Epithelial cell of prostate (primary cell): ENCODE measurements around the gene ENSA.
"Not testable (repeated sequence)": the region's sequence is repeated elsewhere in the genome, so short reads cannot be mapped to it uniquely, and the experiment has no call there.

ENCODE experiments used
- DNase-seq: peaks from one replicate; pipeline ENCODE4 v3.0.0-alpha.2; 2011; ENCODE audit warnings: low read depth, low spot score
- H3K27ac ChIP-seq: fragments of 450-650 bp; 2 replicates; pipeline ENCODE4 v1.5.1; 2017; ENCODE audit warnings: mild to moderate bottlenecking

ENSA gene

GRCh38 chr1:150622303-150622975, 7.0 kb downstream of the ENSA start:
- no peak for DNase-seq
- H3K27ac ChIP-seq, result peak overlapping the region; percentile 91

GRCh38 chr1:150621497-150622302, 7.7 kb downstream of the ENSA start:
- DNase-seq, result no peak
- peak overlapping the region; percentile 91 for H3K27ac ChIP-seq

GRCh38 chr1:150620919-150621318, 8.5 kb downstream of the ENSA start:
- peak overlapping the region; percentile 91 for H3K27ac ChIP-seq
- no peak for DNase-seq

- no peak for DNase-seq
- peak overlapping the region; percentile 91 for H3K27ac ChIP-seq
These were observed 9.6 kb downstream of the ENSA start for GRCh38 chr1:150619576-150620509.

GRCh38 chr1:150615346-150616201, 13.8 kb downstream of the ENSA start:
- H3K27ac ChIP-seq, result peak overlapping the region; percentile 98
- no peak for DNase-seq

GRCh38 chr1:150613061-150613920, 16.1 kb downstream of the ENSA start:
- DNase-seq, result peak; percentile 67
- H3K27ac ChIP-seq, result peak overlapping the region; percentile 98

GRCh38 chr1:150612014-150612345, 17.4 kb downstream of the ENSA start:
- H3K27ac ChIP-seq, result peak overlapping the region; percentile 98
- no peak for DNase-seq

- H3K27ac ChIP-seq, result peak overlapping the region; percentile 98
- no peak for DNase-seq
These were observed 18.8 kb downstream of the ENSA start for GRCh38 chr1:150610576-150610975.

- DNase-seq, result no peak
These were observed 19.7 kb downstream of the ENSA start for GRCh38 chr1:150609732-150610131.

GRCh38 chr1:150606463-150607142, 22.8 kb downstream of the ENSA start:
- H3K27ac ChIP-seq, result peak overlapping the region; percentile 96

More at GRCh38 chr1:150609732-150610131, 19.7 kb downstream of the ENSA start:
- peak overlapping the region; percentile 98 for H3K27ac ChIP-seq

GRCh38 chr1:150605451-150605731, 24.0 kb downstream of the ENSA start:
- peak overlapping the region; percentile 96 for H3K27ac ChIP-seq

More at GRCh38 chr1:150606463-150607142, 22.8 kb downstream of the ENSA start:
- no peak for DNase-seq

GRCh38 chr1:150604226-150604588, 25.2 kb downstream of the ENSA start:
- H3K27ac ChIP-seq, result peak overlapping the region; percentile 96
- no peak for DNase-seq

More at GRCh38 chr1:150605451-150605731, 24.0 kb downstream of the ENSA start:
- DNase-seq, result not testable (repeated sequence)

GRCh38 chr1:150603711-150604110, 25.7 kb downstream of the ENSA start:
- no peak for DNase-seq
- H3K27ac ChIP-seq, result peak overlapping the region; percentile 96

GRCh38 chr1:150602372-150602771, 27.0 kb downstream of the ENSA start:
- H3K27ac ChIP-seq, DNase-seq: not testable (repeated sequence)

- DNase-seq, result no peak
- H3K27ac ChIP-seq, result no peak overlapping the region
These were observed 27.9 kb downstream of the ENSA start for GRCh38 chr1:150601540-150601939.

GRCh38 chr1:150598346-150598745, 31.1 kb downstream of the ENSA start:
- not testable (repeated sequence) for DNase-seq, H3K27ac ChIP-seq

- H3K27ac ChIP-seq, result peak overlapping the region; percentile 58
- DNase-seq, result no peak
These were observed 32.4 kb downstream of the ENSA start for GRCh38 chr1:150596976-150597375.
